ENCODE results near the gene CCL15.
"Not testable (repeated sequence)": the region's sequence is repeated elsewhere in the genome, so short reads cannot be mapped to it uniquely, and the experiment has no call there.

Gene CCL15

GRCh38 chr17:36001110-36001771, at the start of gene CCL15:
Gene CCL15, minus strand, starts transcription at chr17:36001553. Its CDS starts 61 bp downstream, at chr17:36001492.
- in situ Hi-C loops (cut with MboI; ENCODE audit: low sequenced_read_pairs), result no loop called here

GRCh38 chr17:36049643-36050042, 48.3 kb upstream of the CCL15 start:
- in situ Hi-C loops (cut with MboI; ENCODE audit: low sequenced_read_pairs), result no loop called here

GRCh38 chr17:36048066-36048465, 46.7 kb upstream of the CCL15 start:
- in situ Hi-C loops (cut with MboI; ENCODE audit: low sequenced_read_pairs), result no loop called here

- in situ Hi-C loops (cut with MboI; ENCODE audit: low sequenced_read_pairs), result no loop called here
Observed at GRCh38 chr17:36036235-36036634, 34.9 kb upstream of the CCL15 start.

GRCh38 chr17:36034127-36034526, 32.8 kb upstream of the CCL15 start:
- in situ Hi-C loops (cut with MboI; ENCODE audit: low sequenced_read_pairs), result no loop called here

GRCh38 chr17:36030956-36031355, 29.6 kb upstream of the CCL15 start:
- in situ Hi-C loops (cut with MboI; ENCODE audit: low sequenced_read_pairs), result no loop called here

- in situ Hi-C loops (cut with MboI; ENCODE audit: low sequenced_read_pairs), result no loop called here
Observed at GRCh38 chr17:36027761-36028160, 26.4 kb upstream of the CCL15 start.

- in situ Hi-C loops (cut with MboI; ENCODE audit: low sequenced_read_pairs), result no loop called here
Observed at GRCh38 chr17:36024106-36024869, 22.9 kb upstream of the CCL15 start.

- in situ Hi-C loops (cut with MboI; ENCODE audit: low sequenced_read_pairs), result no loop called here
Observed at GRCh38 chr17:36019423-36019822, 18.1 kb upstream of the CCL15 start.

GRCh38 chr17:36017799-36018198, 16.4 kb upstream of the CCL15 start, which contains the start of gene CCL23:
Gene CCL23, minus strand, starts transcription at chr17:36017972. Its CDS starts 75 bp downstream, at chr17:36017897.
- in situ Hi-C loops (cut with MboI; ENCODE audit: low sequenced_read_pairs), result no loop called here

GRCh38 chr17:36016555-36016954, 15.2 kb upstream of the CCL15 start:
- in situ Hi-C loops (cut with MboI; ENCODE audit: low sequenced_read_pairs), result no loop called here

- in situ Hi-C loops (cut with MboI; ENCODE audit: low sequenced_read_pairs), result not testable (repeated sequence)
Observed at GRCh38 chr17:36015895-36016294, 14.5 kb upstream of the CCL15 start.

GRCh38 chr17:36014946-36015345, 13.6 kb upstream of the CCL15 start:
- in situ Hi-C loops (cut with MboI; ENCODE audit: low sequenced_read_pairs), result no loop called here

GRCh38 chr17:36011201-36011600, 9.8 kb upstream of the CCL15 start:
- in situ Hi-C loops (cut with MboI; ENCODE audit: low sequenced_read_pairs), result no loop called here

GRCh38 chr17:36008998-36009665, 7.8 kb upstream of the CCL15 start:
- in situ Hi-C loops (cut with MboI; ENCODE audit: low sequenced_read_pairs), result no loop called here

- in situ Hi-C loops (cut with MboI; ENCODE audit: low sequenced_read_pairs), result no loop called here
Observed at GRCh38 chr17:36004594-36005108, 3.3 kb upstream of the CCL15 start.

- in situ Hi-C loops (cut with MboI; ENCODE audit: low sequenced_read_pairs), result no loop called here
Observed at GRCh38 chr17:36002631-36003030, 1.3 kb upstream of the CCL15 start.

GRCh38 chr17:36001862-36002603, 680 bp upstream of the CCL15 start:
- in situ Hi-C loops (cut with MboI; ENCODE audit: low sequenced_read_pairs), result no loop called here

GRCh38 chr17:36000732-36001109, 632 bp downstream of the CCL15 start:
- in situ Hi-C loops (cut with MboI; ENCODE audit: low sequenced_read_pairs), result no loop called here

- in situ Hi-C loops (cut with MboI; ENCODE audit: low sequenced_read_pairs), result no loop called here
Observed at GRCh38 chr17:35998756-35999155, 2.6 kb downstream of the CCL15 start.

- in situ Hi-C loops (cut with MboI; ENCODE audit: low sequenced_read_pairs), result no loop called here
Observed at GRCh38 chr17:35998018-35998545, 3.3 kb downstream of the CCL15 start.

Measured in HL-60/S4 treated with phorbol 12-myristate 13-acetate at 8.2 ng/mL for 4 days and 3 days (cell line).